Measurements from ENCODE around the gene PLCG2.
A peak's percentile ranks its signal among the peaks of the same experiment; 100 is the strongest.
"Not testable (repeated sequence)": the region's sequence is repeated elsewhere in the genome, so short reads cannot be mapped to it uniquely, and the experiment has no call there.

The PLCG2 gene

GRCh38 chr16:81778861-81779535 is at the start of gene PLCG2:
Gene PLCG2, plus strand, starts transcription at chr16:81779291. Its CDS starts 6,699 bp downstream, at chr16:81785990.
- DNase-seq: peak; percentile 72 to 75

GRCh38 chr16:81729451-81729850 is 49.6 kb upstream of the PLCG2 start:
- DNase-seq: no peak

- peak; percentile 38 to 71 for DNase-seq
Observed at GRCh38 chr16:81730090-81731051, 48.7 kb upstream of the PLCG2 start.

- DNase-seq: no peak
Observed at GRCh38 chr16:81731649-81732048, 47.4 kb upstream of the PLCG2 start.

- DNase-seq: no peak
Observed at GRCh38 chr16:81732699-81733098, 46.4 kb upstream of the PLCG2 start.

- no peak for DNase-seq
Observed at GRCh38 chr16:81733295-81733694, 45.8 kb upstream of the PLCG2 start.

- DNase-seq: no peak
Observed at GRCh38 chr16:81734632-81735434, 44.3 kb upstream of the PLCG2 start.

GRCh38 chr16:81737885-81738536 is 41.1 kb upstream of the PLCG2 start:
- DNase-seq: peak; percentile 87 to 89

GRCh38 chr16:81738783-81739496 is 40.2 kb upstream of the PLCG2 start:
- peak in 1 of 2 donors; percentile 74 for DNase-seq

GRCh38 chr16:81739503-81739902 is 39.6 kb upstream of the PLCG2 start:
- no peak for DNase-seq

- peak in 1 of 2 donors; percentile 24 for DNase-seq
Observed at GRCh38 chr16:81740169-81740568, 38.9 kb upstream of the PLCG2 start.

GRCh38 chr16:81741430-81741770 is 37.7 kb upstream of the PLCG2 start:
- DNase-seq: not testable (repeated sequence)

- no peak for DNase-seq
Observed at GRCh38 chr16:81744385-81744784, 34.7 kb upstream of the PLCG2 start.

- DNase-seq: no peak
Observed at GRCh38 chr16:81744911-81745310, 34.2 kb upstream of the PLCG2 start.

- DNase-seq: peak; percentile 69 to 84
Observed at GRCh38 chr16:81745704-81746558, 33.2 kb upstream of the PLCG2 start.

- DNase-seq: no peak
Observed at GRCh38 chr16:81746566-81746965, 32.5 kb upstream of the PLCG2 start.

- no peak for DNase-seq
Observed at GRCh38 chr16:81748476-81749198, 30.5 kb upstream of the PLCG2 start.

- DNase-seq: peak; percentile 19 to 75
Observed at GRCh38 chr16:81752225-81752875, 26.7 kb upstream of the PLCG2 start.

GRCh38 chr16:81752876-81753227 is 26.2 kb upstream of the PLCG2 start:
- DNase-seq: no peak

GRCh38 chr16:81754858-81755257 is 24.2 kb upstream of the PLCG2 start:
- DNase-seq: no peak

Data from CD4-positive, alpha-beta T cell treated with Interferon alpha-2 for 1 hour (primary cell).